Astrocyte (in vitro differentiated cells and primary cell): ENCODE data around the gene TRIM5. TPM values are rescaled to one million over a fixed set of nuclear protein-coding genes. Genes with fewer than 3 reads are reported as not detected.
A peak's percentile ranks its signal among the peaks of the same experiment; 100 is the strongest.
"Not testable (repeated sequence)": the region's sequence is repeated elsewhere in the genome, so short reads cannot be mapped to it uniquely, and the experiment has no call there.

Experiments
- DNase-seq: peaks from one replicate; pipeline ENCODE4 v3.0.0-alpha.2; 2010; ENCODE audit warnings: low read depth
- FAIRE-seq: peaks from 2 replicates; lab custom pipeline; 2011; peaks lifted over from hg19 to GRCh38; lab: Jason Lieb, UNC
- H2AFZ ChIP-seq: 2 replicates; pipeline ENCODE4 v1.6.0; 2012; ENCODE audit warnings: low read depth, low read length, inconsistent platforms
- H3K27ac ChIP-seq: 2 replicates; pipeline ENCODE4 v1.5.1; 2011; ENCODE audit warnings: low read depth, low read length, inconsistent platforms
- H3K27me3 ChIP-seq: 2 replicates; pipeline ENCODE4 v1.6.0; 2011; ENCODE audit warnings: low read length, inconsistent platforms; ENCODE audit not compliant: insufficient read depth
- H3K36me3 ChIP-seq: 2 replicates; pipeline ENCODE4 v1.5.1; 2011; ENCODE audit warnings: low read length, inconsistent platforms; ENCODE audit not compliant: insufficient read depth
- H3K4me1 ChIP-seq: 2 replicates; pipeline ENCODE4 v1.5.1; 2011; ENCODE audit warnings: low read length, inconsistent platforms; ENCODE audit not compliant: insufficient read depth
- H3K4me2 ChIP-seq: 2 replicates; pipeline ENCODE4 v1.6.0; 2012; ENCODE audit warnings: low read length, inconsistent platforms
- H3K4me3 ChIP-seq: 2 replicates; pipeline ENCODE4 v1.5.1; 2011; ENCODE audit warnings: low read depth, mild to moderate bottlenecking, low read length, inconsistent platforms; ENCODE audit not compliant: insufficient read depth
- H3K79me2 ChIP-seq: 2 replicates; pipeline ENCODE4 v1.6.0; 2012; ENCODE audit warnings: mild to moderate bottlenecking, low read length, inconsistent platforms; ENCODE audit not compliant: insufficient read depth
- H3K9ac ChIP-seq: 2 replicates; pipeline ENCODE4 v1.6.0; 2012; ENCODE audit warnings: mild to moderate bottlenecking, low read length, inconsistent platforms
- H3K9me3 ChIP-seq: 2 replicates; pipeline ENCODE4 v1.5.1; 2012; ENCODE audit warnings: low read depth, mild to moderate bottlenecking, low read length, inconsistent platforms; ENCODE audit not compliant: insufficient read depth
- H4K20me1 ChIP-seq: 2 replicates; pipeline ENCODE4 v1.6.0; 2012; ENCODE audit warnings: low read length, inconsistent platforms; ENCODE audit not compliant: insufficient read depth
- H3K27ac Mint-ChIP-seq: one replicate; pipeline ENCODE4 v1.8.0; 2021; ENCODE audit warnings: mild to moderate bottlenecking, mixed read lengths; ENCODE audit not compliant: unreplicated experiment
- H3K27me3 Mint-ChIP-seq: one replicate; pipeline ENCODE4 v1.8.0; 2021; ENCODE audit warnings: low read depth, mixed read lengths; ENCODE audit not compliant: unreplicated experiment
- H3K36me3 Mint-ChIP-seq: one replicate; pipeline ENCODE4 v1.8.0; 2021; ENCODE audit warnings: low read depth, mixed read lengths; ENCODE audit not compliant: unreplicated experiment
- H3K4me1 Mint-ChIP-seq: one replicate; pipeline ENCODE4 v1.8.0; 2021; ENCODE audit warnings: low read depth, mixed read lengths; ENCODE audit not compliant: unreplicated experiment
- H3K4me3 Mint-ChIP-seq: one replicate; pipeline ENCODE4 v1.8.0; 2021; ENCODE audit warnings: mild to moderate bottlenecking, moderate library complexity, mixed read lengths; ENCODE audit not compliant: unreplicated experiment
- H3K9me3 Mint-ChIP-seq: one replicate; pipeline ENCODE4 v1.8.0; 2021; ENCODE audit warnings: mild to moderate bottlenecking, mixed read lengths; ENCODE audit not compliant: unreplicated experiment
- CTCF ChIP-seq: IDR thresholded peaks from 2 replicates; pipeline ENCODE4 v1.5.1; 2011; ENCODE audit warnings: low read depth, mild to moderate bottlenecking, inconsistent platforms, low read length, moderate library complexity; ENCODE audit not compliant: insufficient read depth
- EZH2 ChIP-seq: IDR thresholded peaks from 2 replicates; pipeline ENCODE4 v1.6.1; 2012; ENCODE audit warnings: mild to moderate bottlenecking, low read length, inconsistent platforms; ENCODE audit not compliant: insufficient read depth
- total RNA-seq: library from RNA; stranded (reverse); gene quantifications from 2 replicates; pipeline ENCODE4 v1.2.1, GENCODE V29; 2021

Gene TRIM5
- total RNA-seq, 1 donor from 2014 or later, result 55.6 TPM

- H3K36me3 Mint-ChIP-seq, result peaks cover 34% of the 10 kb centered on the region
- no peak for FAIRE-seq
- peaks cover 26% of the 10 kb centered on the region for H3K4me1 Mint-ChIP-seq
Observed at GRCh38 chr11:5695580-5695979, 10.7 kb upstream of the TRIM5 start.

GRCh38 chr11:5694642-5695041, 9.8 kb upstream of the TRIM5 start:
- Histone ChIP-seq H2AFZ (no peak overlapping the region), H3K4me1 (peaks cover 13% of the 10 kb centered on the region), H3K79me2 (peaks cover 13% of the 10 kb centered on the region), H3K27me3 (no peaks in the 10 kb centered on the region), H3K27ac (no peak overlapping the region), H4K20me1 (no peaks in the 10 kb centered on the region), H3K4me2 (no peak overlapping the region), H3K9me3 (no peaks in the 10 kb centered on the region), H3K9ac (no peak overlapping the region), H3K36me3 (no peaks in the 10 kb centered on the region), H3K4me3 (no peak overlapping the region)
- Mint-ChIP-seq H3K27me3 (no peaks in the 10 kb centered on the region), H3K27ac (no peak overlapping the region), H3K4me3 (peak overlapping the region; percentile 1), H3K4me1 (peaks cover 26% of the 10 kb centered on the region), H3K9me3 (no peaks in the 10 kb centered on the region), H3K36me3 (peaks cover 34% of the 10 kb centered on the region)
- no peak for DNase-seq
- TF ChIP-seq CTCF (no peak), EZH2 (no peak)
- FAIRE-seq, result no peak

More at GRCh38 chr11:5695580-5695979, 10.7 kb upstream of the TRIM5 start:
- Histone ChIP-seq H3K9ac (no peak overlapping the region), H3K79me2 (peaks cover 11% of the 10 kb centered on the region), H3K4me1 (peaks cover 4% of the 10 kb centered on the region), H2AFZ (no peak overlapping the region), H3K4me3 (no peak overlapping the region), H3K27ac (no peak overlapping the region), H3K36me3 (no peaks in the 10 kb centered on the region), H3K27me3 (no peaks in the 10 kb centered on the region), H3K9me3 (no peaks in the 10 kb centered on the region), H4K20me1 (no peaks in the 10 kb centered on the region), H3K4me2 (no peak overlapping the region)
- Mint-ChIP-seq H3K27me3 (no peaks in the 10 kb centered on the region), H3K4me3 (no peak overlapping the region), H3K9me3 (no peaks in the 10 kb centered on the region), H3K27ac (no peak overlapping the region)
- no peak for DNase-seq
- TF ChIP-seq CTCF (no peak), EZH2 (no peak)

GRCh38 chr11:5691964-5692361, 7.1 kb upstream of the TRIM5 start:
- Mint-ChIP-seq H3K4me3 (peak overlapping the region; percentile 90), H3K27me3 (no peaks in the 10 kb centered on the region), H3K4me1 (peaks cover 29% of the 10 kb centered on the region), H3K36me3 (peaks cover 21% of the 10 kb centered on the region), H3K27ac (no peak overlapping the region), H3K9me3 (peaks cover 2% of the 10 kb centered on the region)
- no peak overlapping the region for H3K9ac ChIP-seq
- H3K27ac ChIP-seq, result no peak overlapping the region
- DNase-seq (no peak), FAIRE-seq (no peak)
- H3K4me2 ChIP-seq, result no peak overlapping the region
- no peak overlapping the region for H3K4me3 ChIP-seq
- H3K9me3 ChIP-seq, result no peaks in the 10 kb centered on the region
- no peaks in the 10 kb centered on the region for H3K27me3 ChIP-seq
- no peaks in the 10 kb centered on the region for H3K36me3 ChIP-seq
- no peaks in the 10 kb centered on the region for H4K20me1 ChIP-seq
- no peak overlapping the region for H2AFZ ChIP-seq
- TF ChIP-seq EZH2, result no peak
- H3K79me2 ChIP-seq, result peaks cover 13% of the 10 kb centered on the region
- H3K4me1 ChIP-seq, result peaks cover 16% of the 10 kb centered on the region

DNA sequence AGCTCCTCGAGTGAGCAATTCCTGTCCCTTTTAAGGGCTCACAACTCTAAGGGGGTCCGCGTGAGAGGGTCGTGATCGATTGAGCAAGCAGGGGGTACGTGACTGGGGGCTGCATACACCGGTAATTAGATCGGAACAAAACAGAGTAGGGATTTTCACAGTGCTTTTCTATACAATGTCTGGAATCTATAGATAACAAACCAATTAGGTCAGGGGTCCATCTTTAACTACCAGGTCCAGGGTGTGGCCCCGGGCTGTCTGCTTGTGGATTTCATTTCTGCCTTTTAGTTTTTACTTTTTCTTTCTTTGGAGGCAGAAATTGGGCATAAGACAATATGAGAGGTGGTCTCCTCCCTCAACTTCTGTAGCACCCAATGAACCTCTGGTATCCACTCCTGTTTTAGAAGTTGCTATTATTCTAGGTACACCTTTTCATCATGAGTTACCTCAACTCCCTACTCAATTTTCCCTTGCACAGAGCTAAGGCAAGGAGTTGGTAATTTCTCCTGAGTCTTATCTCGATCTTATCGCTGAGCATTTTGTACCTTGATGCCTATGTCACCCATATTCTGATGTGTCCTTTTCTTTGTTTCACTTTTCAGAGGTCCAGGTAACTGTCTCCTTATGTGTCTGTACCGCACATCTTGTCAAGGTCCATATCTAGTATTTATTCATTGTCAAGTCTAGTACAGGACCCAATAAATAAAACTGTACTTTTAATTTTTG, 6.5 kb upstream of the TRIM5 start:
- not testable (repeated sequence) for H2AFZ ChIP-seq, H3K27me3 ChIP-seq, H3K9me3 ChIP-seq, H3K27me3 Mint-ChIP-seq, H3K27ac ChIP-seq, H4K20me1 ChIP-seq, H3K9ac ChIP-seq, H3K36me3 ChIP-seq, H3K4me3 ChIP-seq, DNase-seq, FAIRE-seq, H3K9me3 Mint-ChIP-seq
- Mint-ChIP-seq H3K4me3 (peak overlapping the region; percentile 90), H3K36me3 (peaks cover 16% of the 10 kb centered on the region), H3K4me1 (peaks cover 27% of the 10 kb centered on the region), H3K27ac (peak overlapping the region; percentile 98)
- Histone ChIP-seq H3K4me1 (peaks cover 16% of the 10 kb centered on the region), H3K4me2 (peak overlapping the region; percentile 84), H3K79me2 (peaks cover 13% of the 10 kb centered on the region)
